HCT116 (cell line): ENCODE data around the gene EIF2AK3. TPM values are rescaled to one million over a fixed set of nuclear protein-coding genes. Genes with fewer than 3 reads are reported as not detected.
A peak's percentile ranks its signal among the peaks of the same experiment; 100 is the strongest.

Experiments
- ATAC-seq: fragments of 200-7000 bp; cut with Tn5 transposase; 2 replicates; pipeline ENCODE4 v1.9.1; 2020; ENCODE audit warnings: mild to moderate bottlenecking, moderate library complexity
- BruUV-seq: library from RNA; stranded (reverse); fragments of 400-500 nt; replicated peaks from 2 replicates; lab custom pipeline; 2021; lab: Mats Ljungman, UMichigan
- CTCF ChIA-PET: fragments of 300-600 bp; sonication (Branson Sonifier 250); formaldehyde crosslinking; loops from one replicate; lab custom pipeline; 2021; ENCODE audit warnings: antibody characterized with exemption; lab: Charles Lee
- POLR2A ChIA-PET: fragments of 300-600, 350-600 bp; sonication (Branson Sonifier 250); formaldehyde crosslinking; loops from one replicate; lab custom pipeline; 2021; ENCODE audit warnings: antibody characterized with exemption; lab: Charles Lee
- RAD21 ChIA-PET, 2 experiments: fragments of 300-600 bp; sonication (Branson Sonifier 250); formaldehyde crosslinking; loops; one replicate each; lab custom pipeline; 2023; ENCODE audit warnings: low total read pairs in 2 of 2; ENCODE audit not compliant: uncharacterized antibody in 2 of 2, unreplicated experiment in 2 of 2, low non-redundant PET in 1 of 2; lab: Charles Lee
- DNase-seq: peaks from one replicate; pipeline ENCODE4 v3.0.0-alpha.2; 2010; ENCODE audit warnings: low read depth, low spot score
- H2AFZ ChIP-seq: fragments of 200-600 bp; shearing (Covaris generic), sonication (generic); 2 replicates; pipeline ENCODE4 v1.6.1; 2017; ENCODE audit warnings: low read depth, mixed run types, mixed read lengths, antibody characterized with exemption, low read length; ENCODE audit not compliant: poor library complexity, severe bottlenecking
- H3K27ac ChIP-seq: 2 replicates; pipeline ENCODE4 v1.5.1; 2012; ENCODE audit warnings: low read depth, low read length
- H3K27me3 ChIP-seq: fragments of 200-600 bp; sonication (generic); 2 replicates; pipeline ENCODE4 v1.6.1; 2016; ENCODE audit warnings: mixed run types, low read length, mixed read lengths; ENCODE audit not compliant: insufficient read depth
- H3K36me3 ChIP-seq, 2 experiments: fragments of 200-500 bp in 1 of 2; fragments of 200-600 bp in 1 of 2; sonication (Bioruptor generic) in 1 of 2; sonication (generic) in 1 of 2; 2 replicates each; pipeline versions ENCODE4 v1.5.1 to v1.6.1; 2014 to 2016; ENCODE audit warnings: low read length in 2 of 2, inconsistent platforms in 1 of 2, mixed read lengths in 1 of 2, mixed run types in 1 of 2; ENCODE audit not compliant: insufficient read depth in 2 of 2, control insufficient read depth in 1 of 2
- H3K4me1 ChIP-seq, 2 experiments: fragments of 200-600 bp in 1 of 2; sonication (generic) in 1 of 2; 2 replicates each; pipeline versions ENCODE4 v1.5.1 to v1.6.1; 2012 to 2017; ENCODE audit warnings: low read length in 2 of 2, inconsistent platforms in 1 of 2, mild to moderate bottlenecking in 1 of 2, mixed read lengths in 1 of 2, mixed run types in 1 of 2, moderate library complexity in 1 of 2; ENCODE audit not compliant: insufficient read depth in 2 of 2, control insufficient read depth in 1 of 2
- H3K4me2 ChIP-seq: fragments of 200-600 bp; sonication (generic); 2 replicates; pipeline ENCODE4 v1.6.1; 2017; ENCODE audit warnings: mixed run types, low read length, mixed read lengths
- H3K4me3 ChIP-seq, 2 experiments: fragments of 200-600 bp in 1 of 2; sonication (generic) in 1 of 2; replicated peaks in 1 of 2; 2 replicates each; pipeline ENCODE4 v1.5.1; 2011 to 2016; ENCODE audit warnings: low read length in 2 of 2, control low read depth in 1 of 2, low read depth in 1 of 2, mild to moderate bottlenecking in 1 of 2, mixed read lengths in 1 of 2, mixed run types in 1 of 2
- H3K79me2 ChIP-seq: fragments of 200-600 bp; sonication (generic); 2 replicates; pipeline ENCODE4 v1.6.1; 2017; ENCODE audit warnings: mild to moderate bottlenecking, mixed run types, low read length, moderate library complexity, mixed read lengths; ENCODE audit not compliant: insufficient read depth
- H3K9ac ChIP-seq: fragments of 200-600 bp; sonication (generic); 2 replicates; pipeline ENCODE4 v1.6.1; 2016; ENCODE audit warnings: low read length, mixed read lengths
- H3K9me2 ChIP-seq: fragments of 200-600 bp; sonication (generic), shearing (Covaris generic); 2 replicates; pipeline ENCODE4 v1.6.1; 2017; ENCODE audit warnings: mixed run types, mild to moderate bottlenecking, moderate library complexity; ENCODE audit not compliant: insufficient read depth
- H3K9me3 ChIP-seq, 2 experiments: fragments of 200-500 bp in 1 of 2; fragments of 200-600 bp in 1 of 2; sonication (Bioruptor generic) in 1 of 2; sonication (generic) in 1 of 2; 2 replicates each; pipeline ENCODE4 v1.6.1; 2014 to 2017; ENCODE audit warnings: low read length in 2 of 2, mixed read lengths in 2 of 2, inconsistent platforms in 1 of 2, low read depth in 1 of 2, mild to moderate bottlenecking in 1 of 2, mixed run types in 1 of 2, moderate library complexity in 1 of 2; ENCODE audit not compliant: control insufficient read depth in 1 of 2, insufficient read depth in 1 of 2
- H4K20me1 ChIP-seq: fragments of 200-600 bp; sonication (generic), shearing (Covaris generic); 2 replicates; pipeline ENCODE4 v1.6.1; 2017; ENCODE audit warnings: mixed run types, mild to moderate bottlenecking, moderate library complexity; ENCODE audit not compliant: insufficient read depth
- CBX3 ChIP-seq: IDR thresholded peaks from 2 replicates; pipeline ENCODE4 v1.6.1; 2012; ENCODE audit warnings: low read depth
- ELF1 ChIP-seq: IDR thresholded peaks from 2 replicates; pipeline ENCODE4 v1.6.1; 2012; ENCODE audit warnings: low read depth, borderline replicate concordance
- EZH2phosphoT487 ChIP-seq: fragments of 200-600 bp; IDR thresholded peaks from 2 replicates; pipeline ENCODE4 v1.6.1; 2018; ENCODE audit warnings: antibody characterized with exemption, borderline replicate concordance
- FOSL1 ChIP-seq: IDR thresholded peaks from 2 replicates; pipeline ENCODE4 v1.6.1; 2012; ENCODE audit warnings: low read depth
- SIN3A ChIP-seq: IDR thresholded peaks from 2 replicates; pipeline ENCODE4 v1.6.1; 2012; ENCODE audit warnings: low read depth
- TCF7L2 ChIP-seq: IDR thresholded peaks from 2 replicates; pipeline ENCODE4 v1.7.0; 2011; ENCODE audit warnings: borderline replicate concordance, inconsistent platforms; ENCODE audit not compliant: insufficient read depth, insufficient read length; ENCODE audit errors: extremely low read depth
- ZBTB33 ChIP-seq: IDR thresholded peaks from 2 replicates; pipeline ENCODE4 v1.6.1; 2011; ENCODE audit warnings: mild to moderate bottlenecking, low read length, moderate library complexity; ENCODE audit not compliant: insufficient replicate concordance; ENCODE audit errors: extremely low read depth
- intact Hi-C: fragments of 100-400 bp; cut with micrococcal nuclease; formaldehyde crosslinking; loops from 2 replicates; pipeline ENCODE4 v1.10.0; 2022
- total RNA-seq: library from RNA; stranded (reverse); gene quantifications from one replicate; pipeline ENCODE4 v1.2.1, GENCODE V29; 2021; ENCODE audit not compliant: unreplicated experiment

EIF2AK3 gene
- total RNA-seq, 1 experiment from 2014 or later: 8.9 TPM

GRCh38 chr2:88601286-88601685 is 26.0 kb downstream of the EIF2AK3 start:
- Histone ChIP-seq H3K9me2 (no peaks in the 10 kb centered on the region), H3K27me3 (no peaks in the 10 kb centered on the region), H3K9ac (no peak overlapping the region), H3K9me3 (no peaks in the 10 kb centered on the region), H3K4me3 (no peak overlapping the region), H4K20me1 (0 out of 2 replicates have a peak, but pooled peaks cover 3% of the 10 kb centered on the region), H2AFZ (no peak overlapping the region), H3K4me2 (peak overlapping the region; percentile 54; the same call in 1 of the 2 replicates), H3K4me1 (peaks cover 20 to 37% of the 10 kb centered on the region in 2 experiments), H3K79me2 (no peaks in the 10 kb centered on the region), H3K27ac (no peak overlapping the region), H3K36me3 (no peaks in the 10 kb centered on the region)
- TF ChIP-seq EZH2phosphoT487 (no peak), ZBTB33 (no peak), TCF7L2 (no peak), CBX3 (no peak), ELF1 (no peak), SIN3A (no peak), FOSL1 (no peak)
- DNase-seq: no peak
- CTCF ChIA-PET: no interaction called here
- POLR2A ChIA-PET: no interaction called here
- RAD21 ChIA-PET: no interaction called here
- BruUV-seq: no TSS peak
- ATAC-seq: no peak
- intact Hi-C loops: no loop called here
